HG03432 (cell line): ENCODE results near the gene PCED1B.

Source experiments
- ATAC-seq: cut with Tn5 transposase; IDR thresholded peaks from one replicate; pipeline ENCODE4 v1.9.1; 2021; ENCODE audit warnings: mild to moderate bottlenecking, moderate library complexity; ENCODE audit not compliant: unreplicated experiment

Gene PCED1B

GRCh38 chr12:47067176-47067575 is 12.2 kb upstream of the PCED1B start:
- no peak for ATAC-seq

- no peak for ATAC-seq
Measured at GRCh38 chr12:47067771-47068431, 11.5 kb upstream of the PCED1B start.

GRCh38 chr12:47068539-47068938 is 10.9 kb upstream of the PCED1B start:
- ATAC-seq = no peak

GRCh38 chr12:47070310-47070709 is 9.1 kb upstream of the PCED1B start:
- ATAC-seq = no peak

- ATAC-seq = no peak
Measured at GRCh38 chr12:47071241-47071852, 8.1 kb upstream of the PCED1B start.

- no peak for ATAC-seq
Measured at GRCh38 chr12:47073951-47074350, 5.5 kb upstream of the PCED1B start.

- no peak for ATAC-seq
Measured at GRCh38 chr12:47074757-47075156, 4.7 kb upstream of the PCED1B start.

- ATAC-seq = no peak
Measured at GRCh38 chr12:47075192-47076084, 4.0 kb upstream of the PCED1B start.

GRCh38 chr12:47077206-47078085 is 2.0 kb upstream of the PCED1B start:
- ATAC-seq = no peak

GRCh38 chr12:47078086-47078395 is 1.4 kb upstream of the PCED1B start:
- no peak for ATAC-seq

- no peak for ATAC-seq
Measured at GRCh38 chr12:47078733-47079467, 521 bp upstream of the PCED1B start.

- peak; percentile 31 for ATAC-seq
Measured at GRCh38 chr12:47079981-47080724, 732 bp downstream of the PCED1B start.

- ATAC-seq = peak; percentile 34
Measured at GRCh38 chr12:47080725-47081502, 1.5 kb downstream of the PCED1B start.

- ATAC-seq = no peak
Measured at GRCh38 chr12:47082283-47082682, 2.9 kb downstream of the PCED1B start.

- ATAC-seq = no peak
Measured at GRCh38 chr12:47082796-47083621, 3.6 kb downstream of the PCED1B start.

GRCh38 chr12:47084172-47084571 is 4.8 kb downstream of the PCED1B start:
- no peak for ATAC-seq

- ATAC-seq = peak; percentile 64
Measured at GRCh38 chr12:47085815-47086252, 6.4 kb downstream of the PCED1B start.
